GM18909 (cell line): ENCODE results near the gene PPP1R3E.
"Not testable (repeated sequence)": the region's sequence is repeated elsewhere in the genome, so short reads cannot be mapped to it uniquely, and the experiment has no call there.

Experiments used
- ATAC-seq: cut with Tn5 transposase; IDR thresholded peaks from one replicate; pipeline ENCODE4 v1.9.1; 2021; ENCODE audit warnings: mild to moderate bottlenecking; ENCODE audit not compliant: unreplicated experiment, poor library complexity

PPP1R3E gene

GRCh38 chr14:23299986-23300686, 2.5 kb downstream of the PPP1R3E start:
- no peak for ATAC-seq

DNA sequence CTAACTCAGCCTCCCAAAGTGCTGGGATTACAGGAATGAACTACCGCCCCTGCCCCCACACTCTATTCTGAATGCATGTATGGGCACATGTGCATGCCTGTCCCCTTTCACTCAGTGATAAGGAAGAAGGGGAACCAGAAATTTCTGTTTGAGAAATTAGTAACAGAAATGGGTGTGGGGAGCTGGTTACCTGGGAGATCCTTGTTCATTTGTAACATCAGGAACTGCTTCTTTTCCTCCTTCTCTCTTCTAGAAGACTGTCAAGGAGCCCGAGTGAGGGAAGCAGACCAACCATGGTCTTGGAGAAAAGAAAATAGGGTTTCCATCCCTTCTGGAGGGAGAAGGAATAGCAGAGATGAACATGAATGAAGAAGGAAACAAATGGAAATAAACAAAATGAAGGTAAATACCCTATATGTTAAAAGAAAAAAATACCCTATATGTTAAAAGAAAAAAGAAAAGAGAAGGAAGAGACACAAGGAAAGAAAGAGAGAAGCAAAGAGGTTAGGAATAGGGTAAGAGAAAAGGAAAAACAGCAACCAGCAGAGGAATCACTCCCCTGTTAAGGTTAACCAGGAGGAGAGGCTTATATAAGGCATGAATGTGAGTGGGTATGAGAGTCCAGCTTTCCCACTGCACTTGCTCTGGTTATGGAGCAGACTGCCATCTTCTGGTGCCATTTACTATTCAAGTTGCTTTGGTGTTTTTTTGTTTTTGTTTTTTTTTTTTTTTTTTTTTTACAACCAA, 3.3 kb downstream of the PPP1R3E start:
- ATAC-seq: no peak

- ATAC-seq: no peak
Measured at GRCh38 chr14:23297611-23298277, 4.9 kb downstream of the PPP1R3E start.

GRCh38 chr14:23297096-23297495, 5.6 kb downstream of the PPP1R3E start:
- ATAC-seq: no peak

DNA sequence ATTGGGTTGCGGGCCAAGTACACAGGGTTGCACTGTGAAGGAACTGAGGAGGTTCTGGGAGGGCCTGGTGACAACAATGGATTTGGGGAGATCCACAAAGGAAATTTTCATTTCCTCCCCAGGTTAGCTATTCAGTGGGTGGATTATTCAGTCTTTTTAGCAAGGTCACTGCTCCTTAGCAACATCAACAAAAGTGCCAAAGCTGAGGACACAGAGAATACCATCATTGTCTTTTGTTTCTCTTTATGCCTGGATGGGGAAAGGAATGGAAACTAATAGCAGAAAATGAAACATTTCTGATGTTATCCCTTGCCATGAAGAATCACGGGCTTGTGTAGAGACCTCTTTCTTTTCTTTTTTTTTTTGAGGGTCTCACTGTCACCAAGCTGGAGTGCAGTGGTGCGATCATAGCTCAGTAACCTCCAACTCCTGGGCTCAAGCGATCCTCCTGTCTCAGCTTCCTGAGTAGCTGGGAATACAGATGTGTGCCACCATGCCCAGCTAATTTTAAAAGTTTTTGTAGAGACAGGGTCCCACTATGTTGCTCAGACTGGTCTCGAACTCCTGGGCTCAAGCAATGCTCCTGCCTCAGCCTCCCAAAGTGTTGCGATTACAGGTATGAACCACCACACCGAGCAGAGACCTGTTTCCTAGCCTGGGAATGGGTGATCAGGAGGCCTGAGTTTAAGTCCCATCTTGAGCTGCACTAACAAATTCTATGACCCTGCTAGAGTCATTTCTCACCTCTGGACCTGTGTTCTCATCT, 6.5 kb downstream of the PPP1R3E start:
- ATAC-seq: no peak

GRCh38 chr14:23294734-23295561, 7.7 kb downstream of the PPP1R3E start:
- ATAC-seq: no peak

GRCh38 chr14:23286902-23287479, 15.7 kb downstream of the PPP1R3E start:
- ATAC-seq: no peak

DNA sequence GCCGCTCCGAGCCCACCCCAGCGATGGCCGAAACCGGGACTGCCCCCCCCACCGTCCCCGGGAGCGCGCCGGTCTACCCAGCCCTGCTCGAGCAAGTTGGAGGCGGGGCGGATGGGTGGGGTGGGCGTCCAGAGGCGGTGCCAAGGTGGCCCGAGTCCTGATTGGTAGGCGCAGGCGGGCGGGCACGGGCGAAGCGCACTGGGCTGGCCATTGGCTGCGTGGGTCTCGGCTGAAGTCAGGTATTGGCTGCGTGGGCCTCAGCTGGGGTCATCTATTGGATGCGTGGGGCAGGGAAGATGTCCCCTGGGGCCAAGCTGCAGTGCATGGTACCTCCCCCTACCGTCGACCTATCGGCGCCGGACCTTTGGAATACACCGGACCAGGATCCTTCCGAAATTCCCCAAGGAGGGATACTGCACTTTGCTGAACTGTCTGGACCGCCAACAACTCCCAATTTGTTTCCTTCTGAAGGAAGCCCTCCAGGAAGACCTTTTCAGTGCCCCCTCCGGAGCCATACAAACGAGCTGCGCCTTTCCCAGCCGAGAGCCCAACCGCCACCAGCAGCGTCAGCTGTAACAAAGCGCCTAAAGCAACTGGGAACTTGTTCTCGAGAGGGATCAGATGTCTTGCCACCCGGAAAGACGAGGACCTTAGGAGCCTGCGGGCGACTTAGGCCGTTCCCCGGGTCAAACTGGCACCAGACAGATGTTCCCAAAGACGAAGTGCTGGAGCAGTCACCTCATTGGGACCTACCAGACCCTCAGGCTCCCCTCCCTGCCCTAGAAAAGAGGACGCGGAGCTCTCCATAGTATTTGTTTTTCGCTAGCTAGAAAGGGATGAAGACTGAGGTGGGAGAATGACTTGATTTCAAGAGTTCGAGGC, 16.4 kb downstream of the PPP1R3E start, which contains the start of gene HOMEZ:
TSS of gene HOMEZ (minus strand) at position 113 of the 882 bp plus-strand sequence. CDS start 180 bp downstream, outside the sequence.
- peak; percentile 98 for ATAC-seq

GRCh38 chr14:23285530-23286019, 17.1 kb downstream of the PPP1R3E start:
- ATAC-seq: peak; percentile 30

- ATAC-seq: no peak
Measured at GRCh38 chr14:23284654-23285529, 17.8 kb downstream of the PPP1R3E start.

- ATAC-seq: no peak
Measured at GRCh38 chr14:23281247-23281646, 21.4 kb downstream of the PPP1R3E start.

- not testable (repeated sequence) for ATAC-seq
Measured at GRCh38 chr14:23277928-23278327, 24.7 kb downstream of the PPP1R3E start.

GRCh38 chr14:23277189-23277588, 25.5 kb downstream of the PPP1R3E start:
- ATAC-seq: no peak

DNA sequence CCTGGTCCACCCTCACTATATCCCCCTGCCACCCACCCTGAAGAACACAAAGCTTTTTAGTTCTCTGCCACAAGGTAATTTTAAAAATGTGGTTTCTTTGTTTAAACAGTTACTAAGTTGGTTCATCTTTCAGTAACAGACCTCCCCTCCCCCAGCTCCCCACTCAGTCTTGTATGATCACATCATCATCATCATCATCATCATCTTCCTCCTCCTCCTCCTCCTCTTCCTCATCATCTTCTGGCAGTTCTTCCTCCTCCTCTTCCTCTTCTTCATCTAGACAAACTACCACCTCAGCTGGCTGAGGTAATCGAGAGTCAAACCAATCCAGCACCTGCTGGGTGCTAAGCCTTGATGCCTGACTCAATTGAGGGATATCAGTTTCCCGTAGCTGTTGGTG, 27.2 kb downstream of the PPP1R3E start:
- no peak for ATAC-seq

GRCh38 chr14:23269193-23269592, 33.5 kb downstream of the PPP1R3E start:
- ATAC-seq: no peak

DNA sequence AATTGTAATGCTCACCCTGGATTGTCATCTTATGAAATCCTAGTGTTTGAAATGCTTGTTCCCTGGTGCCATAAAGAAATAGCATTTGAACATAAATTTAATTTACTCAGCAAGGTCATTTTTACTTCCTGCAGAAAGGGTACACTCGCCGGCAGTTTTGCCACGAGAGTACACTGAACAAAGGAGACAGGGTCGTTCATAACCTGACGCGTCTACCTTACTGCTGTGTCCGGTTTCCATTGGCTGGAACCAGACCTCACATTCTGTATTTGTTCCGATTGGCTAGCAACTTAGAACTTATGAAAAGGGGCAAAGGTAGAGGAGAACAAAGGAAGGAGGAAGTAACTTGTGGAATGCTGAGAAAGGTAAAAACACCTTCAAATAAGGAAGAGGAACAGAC, 41.8 kb downstream of the PPP1R3E start:
- ATAC-seq: not testable (repeated sequence)

DNA sequence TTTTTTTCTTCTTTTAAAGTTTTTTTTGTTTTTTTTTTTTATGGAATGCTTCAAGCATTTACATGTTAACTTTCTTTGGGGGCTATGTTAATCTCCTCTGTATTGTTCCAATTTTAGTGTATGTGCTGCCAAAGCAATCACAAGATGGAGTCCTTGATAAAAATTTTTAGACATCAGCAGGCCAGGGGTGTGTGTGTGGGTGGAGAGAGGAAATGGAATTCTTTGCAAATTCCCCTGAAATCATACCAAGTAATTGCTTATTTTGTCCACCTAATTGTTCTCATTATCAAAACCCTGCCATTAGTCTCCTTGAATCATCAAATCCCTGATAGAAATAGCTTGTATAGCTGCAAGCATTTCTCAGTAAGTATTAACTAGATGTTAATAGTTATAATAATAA, 43.2 kb downstream of the PPP1R3E start:
- no peak for ATAC-seq
